ENCODE results near the gene BEAN1.

The BEAN1 gene

GRCh38 chr16:66470556-66470955 lies 43.5 kb downstream of the BEAN1 start:
- DNase-seq (ENCODE audit: low read depth), result no peak

- no peak for DNase-seq (ENCODE audit: low read depth)
These were observed 44.2 kb downstream of the BEAN1 start for GRCh38 chr16:66471264-66471663.

- DNase-seq (ENCODE audit: low read depth), result no peak
These were observed 44.8 kb downstream of the BEAN1 start for GRCh38 chr16:66471716-66472393.

GRCh38 chr16:66473051-66473571 lies 46.0 kb downstream of the BEAN1 start:
- no peak for DNase-seq (ENCODE audit: low read depth)

GRCh38 chr16:66473654-66474519 lies 46.8 kb downstream of the BEAN1 start:
- no peak for DNase-seq (ENCODE audit: low read depth)

- DNase-seq (ENCODE audit: low read depth), result no peak
These were observed 47.7 kb downstream of the BEAN1 start for GRCh38 chr16:66474750-66475199.

GRCh38 chr16:66475232-66475631 lies 48.1 kb downstream of the BEAN1 start:
- no peak for DNase-seq (ENCODE audit: low read depth)

- DNase-seq (ENCODE audit: low read depth), result no peak
These were observed 49.4 kb downstream of the BEAN1 start for GRCh38 chr16:66476328-66477027.

- no peak for DNase-seq (ENCODE audit: low read depth)
These were observed 50.0 kb downstream of the BEAN1 start for GRCh38 chr16:66477028-66477515.

GRCh38 chr16:66478733-66479511 lies 51.8 kb downstream of the BEAN1 start:
- DNase-seq (ENCODE audit: low read depth), result no peak

GRCh38 chr16:66479661-66480264 lies 52.7 kb downstream of the BEAN1 start:
- DNase-seq (ENCODE audit: low read depth), result no peak

GRCh38 chr16:66480265-66481080 lies 53.4 kb downstream of the BEAN1 start:
- DNase-seq (ENCODE audit: low read depth), result no peak

- DNase-seq (ENCODE audit: low read depth), result no peak
These were observed 54.2 kb downstream of the BEAN1 start for GRCh38 chr16:66481081-66481942.

GRCh38 chr16:66481943-66482390 lies 54.9 kb downstream of the BEAN1 start:
- no peak for DNase-seq (ENCODE audit: low read depth)

- no peak for DNase-seq (ENCODE audit: low read depth)
These were observed 56.8 kb downstream of the BEAN1 start for GRCh38 chr16:66483689-66484452.

- no peak for DNase-seq (ENCODE audit: low read depth)
These were observed 57.5 kb downstream of the BEAN1 start for GRCh38 chr16:66484453-66485213.

- DNase-seq (ENCODE audit: low read depth), result no peak
These were observed 58.3 kb downstream of the BEAN1 start for GRCh38 chr16:66485376-66485775.

All from GM04503 (cell line).